ENCODE measurements around the gene SGCD. TPM values are rescaled to one million over a fixed set of nuclear protein-coding genes. Genes with fewer than 3 reads are reported as not detected.

SGCD gene
- total RNA-seq, 4 donors from 2014 or later: 0.37 to 3.7 (median 2.4) TPM

DNA sequence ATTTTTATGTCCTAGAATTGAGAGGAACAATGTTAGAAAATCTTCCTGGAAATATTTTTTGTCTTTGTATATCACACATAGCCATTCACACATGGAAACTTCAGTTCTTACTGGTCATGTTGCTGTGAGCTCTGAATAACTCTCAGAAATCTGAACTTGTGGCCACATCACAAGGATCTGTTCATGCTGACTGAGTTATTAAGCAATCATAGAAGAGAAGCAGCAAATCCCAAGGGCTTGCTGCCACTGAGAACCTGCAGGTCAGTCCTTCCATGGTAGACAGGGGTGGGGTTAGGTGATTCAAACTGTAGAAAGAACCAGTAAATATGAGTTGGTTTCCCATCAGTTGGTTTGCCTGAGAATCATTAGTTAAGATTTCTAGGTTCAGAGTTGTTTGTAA, 27.6 kb downstream of the SGCD start:
- Histone ChIP-seq H3K9me3 (no peaks in the 10 kb centered on the region), H3K4me1 (no peaks in the 10 kb centered on the region), H3K4me3 (no peak overlapping the region), H3K36me3 (no peaks in the 10 kb centered on the region), H3K27ac (no peak overlapping the region), H3K27me3 (no peaks in the 10 kb centered on the region)
- in situ Hi-C loops (cut with MboI; ENCODE audit: low pct_ligation_motif_present in 1 of 4, low pct_unique_long_range_greater_than_20kb in 1 of 4, low sequenced_read_pairs in 3 of 4): no loop called here
- intact Hi-C loops (cut with DNase I; ENCODE audit: low total_unique reads): no loop called here
- no peak for DNase-seq
- TF ChIP-seq, protein P1, sequence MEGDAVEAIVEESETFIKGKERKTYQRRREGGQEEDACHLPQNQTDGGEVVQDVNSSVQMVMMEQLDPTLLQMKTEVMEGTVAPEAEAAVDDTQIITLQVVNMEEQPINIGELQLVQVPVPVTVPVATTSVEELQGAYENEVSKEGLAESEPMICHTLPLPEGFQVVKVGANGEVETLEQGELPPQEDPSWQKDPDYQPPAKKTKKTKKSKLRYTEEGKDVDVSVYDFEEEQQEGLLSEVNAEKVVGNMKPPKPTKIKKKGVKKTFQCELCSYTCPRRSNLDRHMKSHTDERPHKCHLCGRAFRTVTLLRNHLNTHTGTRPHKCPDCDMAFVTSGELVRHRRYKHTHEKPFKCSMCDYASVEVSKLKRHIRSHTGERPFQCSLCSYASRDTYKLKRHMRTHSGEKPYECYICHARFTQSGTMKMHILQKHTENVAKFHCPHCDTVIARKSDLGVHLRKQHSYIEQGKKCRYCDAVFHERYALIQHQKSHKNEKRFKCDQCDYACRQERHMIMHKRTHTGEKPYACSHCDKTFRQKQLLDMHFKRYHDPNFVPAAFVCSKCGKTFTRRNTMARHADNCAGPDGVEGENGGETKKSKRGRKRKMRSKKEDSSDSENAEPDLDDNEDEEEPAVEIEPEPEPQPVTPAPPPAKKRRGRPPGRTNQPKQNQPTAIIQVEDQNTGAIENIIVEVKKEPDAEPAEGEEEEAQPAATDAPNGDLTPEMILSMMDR (IDR thresholded peaks at IDR 0.05): no peak

DNA sequence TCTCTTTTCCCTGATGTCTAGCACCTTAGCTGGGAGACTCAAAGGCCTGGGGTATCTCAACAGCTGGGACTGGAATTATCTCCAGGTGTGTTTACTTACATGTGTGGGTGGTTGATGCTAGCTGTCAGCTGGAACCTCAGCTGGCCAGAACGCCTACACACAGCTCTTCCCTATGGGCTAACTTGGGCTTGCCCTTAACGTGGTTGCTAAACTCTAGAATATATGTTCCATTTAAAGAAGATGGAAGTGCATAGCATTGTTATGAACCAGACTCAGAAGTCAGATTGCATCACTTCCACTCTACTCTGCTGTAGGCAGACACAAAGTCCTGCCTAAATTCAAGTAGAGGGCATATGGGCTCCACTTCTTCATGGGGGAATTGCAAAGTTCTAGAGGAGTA, 29.3 kb downstream of the SGCD start:
- no peaks in the 10 kb centered on the region for H3K9me3 ChIP-seq
- H3K36me3 ChIP-seq: no peaks in the 10 kb centered on the region
- DNase-seq: no peak
- in situ Hi-C loops (cut with MboI; ENCODE audit: low pct_ligation_motif_present in 1 of 4, low pct_unique_long_range_greater_than_20kb in 1 of 4, low sequenced_read_pairs in 3 of 4): no loop called here
- intact Hi-C loops (cut with DNase I; ENCODE audit: low total_unique reads): no loop called here
- H3K4me1 ChIP-seq: no peaks in the 10 kb centered on the region
- H3K27me3 ChIP-seq: no peaks in the 10 kb centered on the region
- WGBS, 2 donors (ENCODE audit: low coverage in 1 of 2): 54% methylated on average over 2 of the region's 2 CpGs; no CpG with 5 or more reads in 1 of the 2 donors
- no peak overlapping the region for H3K4me3 ChIP-seq
- no peak for TF ChIP-seq POLR2A (IDR thresholded peaks at IDR 0.05)
- no peak overlapping the region for H3K27ac ChIP-seq

DNA sequence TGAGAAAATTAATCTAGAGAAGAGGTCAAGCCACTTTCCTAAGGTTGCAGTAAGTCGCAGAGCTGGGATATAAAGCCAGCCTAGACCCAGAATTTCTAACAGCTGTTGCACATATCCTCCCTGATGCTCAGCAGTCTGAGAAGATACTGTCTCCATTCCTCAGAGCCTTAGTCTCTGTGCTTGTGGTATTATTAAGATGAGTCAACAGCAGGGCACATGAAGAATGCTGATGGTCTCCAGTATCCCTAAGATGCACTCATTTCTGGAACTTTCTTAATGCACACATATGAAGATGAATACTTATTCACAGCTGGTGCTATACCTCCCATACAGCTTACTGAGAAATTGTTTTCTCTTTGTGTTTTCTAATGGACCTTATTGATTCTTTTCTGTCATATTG, 32.5 kb downstream of the SGCD start:
- H3K4me3 ChIP-seq: no peak overlapping the region
- WGBS, 2 donors (ENCODE audit: low coverage in 1 of 2): 70% methylated on average over 1 of the region's 1 CpG; no CpG with 5 or more reads in 1 of the 2 donors
- in situ Hi-C loops (cut with MboI; ENCODE audit: low pct_ligation_motif_present in 1 of 4, low pct_unique_long_range_greater_than_20kb in 1 of 4, low sequenced_read_pairs in 3 of 4): no loop called here
- no peak for DNase-seq
- TF ChIP-seq POLR2AphosphoS5 (IDR thresholded peaks at IDR 0.05) (no peak), POLR2A (IDR thresholded peaks at IDR 0.05) (no peak), EP300 (IDR thresholded peaks at IDR 0.05; ENCODE audit: low read depth) (no peak)
- TF ChIP-seq, protein P1 (IDR thresholded peaks at IDR 0.05): no peak
- H3K9me3 ChIP-seq: no peaks in the 10 kb centered on the region
- intact Hi-C loops (cut with DNase I; ENCODE audit: low total_unique reads): no loop called here
- H3K36me3 ChIP-seq: no peaks in the 10 kb centered on the region
- no peaks in the 10 kb centered on the region for H3K27me3 ChIP-seq
- no peak overlapping the region for H3K27ac ChIP-seq
- no peaks in the 10 kb centered on the region for H3K4me1 ChIP-seq

DNA sequence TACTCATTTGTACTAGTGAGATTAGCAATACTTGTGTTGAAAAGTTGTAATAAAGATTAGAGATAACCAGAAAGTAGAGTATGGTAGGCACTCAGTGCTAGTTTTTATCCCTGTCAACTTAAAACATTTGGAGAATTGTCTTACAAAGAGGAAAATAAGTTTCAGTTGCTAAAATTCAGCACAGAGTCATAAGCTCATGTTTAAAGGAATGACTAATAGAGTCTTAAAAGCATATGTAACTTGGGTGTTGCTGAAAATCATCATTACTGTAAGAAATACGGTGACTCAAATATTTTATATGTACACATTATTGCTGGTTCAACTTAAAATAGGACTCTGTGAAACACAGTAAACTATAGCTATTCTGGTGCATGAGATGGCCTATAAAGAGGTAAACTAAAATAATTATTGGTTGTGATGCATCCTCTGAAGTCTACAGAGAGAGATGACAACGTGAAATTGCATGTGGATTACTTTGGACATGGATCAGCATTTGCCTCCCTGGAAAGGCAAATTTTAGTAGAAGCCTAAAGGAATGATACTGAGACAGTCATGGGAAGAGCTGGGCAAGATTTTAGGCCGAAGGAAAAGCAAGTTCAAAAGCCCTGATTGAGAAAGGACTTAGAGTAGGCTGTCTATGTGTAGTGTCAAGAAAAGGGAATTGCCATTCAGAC, 34.6 kb downstream of the SGCD start:
- Histone ChIP-seq H3K36me3 (no peaks in the 10 kb centered on the region), H3K27ac (no peak overlapping the region), H3K4me1 (no peaks in the 10 kb centered on the region), H3K9me3 (no peaks in the 10 kb centered on the region), H3K4me3 (no peak overlapping the region), H3K27me3 (no peaks in the 10 kb centered on the region)
- intact Hi-C loops (cut with DNase I; ENCODE audit: low total_unique reads) (no loop called here), in situ Hi-C loops (cut with MboI; ENCODE audit: low pct_ligation_motif_present in 1 of 4, low pct_unique_long_range_greater_than_20kb in 1 of 4, low sequenced_read_pairs in 3 of 4) (no loop called here)
- TF ChIP-seq EP300 (IDR thresholded peaks at IDR 0.05; ENCODE audit: low read depth) (no peak), POLR2A (IDR thresholded peaks at IDR 0.05) (no peak), POLR2AphosphoS5 (IDR thresholded peaks at IDR 0.05) (no peak)
- TF ChIP-seq, protein P1 (IDR thresholded peaks at IDR 0.05): no peak
- 67 to 74% methylated on average over 3 of the region's 3 CpGs for WGBS, 2 donors (ENCODE audit: low coverage in 1 of 2)
- DNase-seq: no peak

DNA sequence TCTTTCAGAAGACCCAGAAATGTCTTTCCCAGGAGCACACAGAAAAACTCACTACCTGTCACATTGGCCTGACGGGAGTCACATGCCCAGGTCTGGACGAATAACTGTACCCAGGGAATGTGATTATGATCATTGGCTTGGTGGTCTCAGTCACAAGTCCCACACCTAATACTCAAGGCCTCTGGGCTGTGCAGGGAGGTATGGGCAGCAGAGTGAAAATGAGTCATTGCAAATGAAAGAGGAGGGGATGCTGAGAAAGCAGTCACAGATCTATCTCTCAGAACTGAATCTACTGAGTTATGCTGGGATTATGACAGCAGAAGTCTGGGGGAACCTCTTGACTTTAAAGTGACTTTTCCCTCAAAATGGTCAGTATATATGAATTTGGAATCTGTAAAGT, 36.9 kb downstream of the SGCD start:
- Histone ChIP-seq H3K27me3 (no peaks in the 10 kb centered on the region), H3K36me3 (no peaks in the 10 kb centered on the region), H3K4me1 (no peaks in the 10 kb centered on the region), H3K4me3 (no peak overlapping the region), H3K27ac (no peak overlapping the region), H3K9me3 (no peaks in the 10 kb centered on the region)
- no peak for DNase-seq
- WGBS, 2 donors (ENCODE audit: low coverage in 1 of 2): 96% methylated on average over 2 of the region's 2 CpGs; no CpG with 5 or more reads in 1 of the 2 donors
- TF ChIP-seq EP300 (IDR thresholded peaks at IDR 0.05; ENCODE audit: low read depth) (no peak), POLR2AphosphoS5 (IDR thresholded peaks at IDR 0.05) (no peak), POLR2A (IDR thresholded peaks at IDR 0.05) (no peak)
- TF ChIP-seq, protein P1 (IDR thresholded peaks at IDR 0.05): no peak
- intact Hi-C loops (cut with DNase I; ENCODE audit: low total_unique reads): no loop called here
- in situ Hi-C loops (cut with MboI; ENCODE audit: low pct_ligation_motif_present in 1 of 4, low pct_unique_long_range_greater_than_20kb in 1 of 4, low sequenced_read_pairs in 3 of 4): no loop called here

Data from transverse colon (tissue), 4 donors.